Measurements from ENCODE around the gene FHIT. TPM values are rescaled to one million over a fixed set of nuclear protein-coding genes. Genes with fewer than 3 reads are reported as not detected.
A peak's percentile ranks its signal among the peaks of the same experiment; 100 is the strongest.

FHIT gene
- total and polyA plus RNA-seq, 10 of the 15 experiments (the other 5 are each of a cell fraction or from before 2014, with no cell fraction given) = 4.2 to 14.9 (median 9.4) TPM

GRCh38 chr3:60188803-60189202 lies 1062.4 kb downstream of the FHIT start:
- intact Hi-C loops (cut with micrococcal nuclease; ENCODE audit: unreplicated experiment) (no loop called here), in situ Hi-C loops (cut with MboI) (no loop called here)
- no peaks in the 10 kb centered on the region for H3K36me3 ChIP-seq (ENCODE audit: control insufficient read depth in 2 of 2, insufficient read depth in 2 of 2, low read length in 1 of 2)
- POLR2A ChIA-PET = no interaction called here
- H3K27ac ChIP-seq (ENCODE audit: control insufficient read depth, insufficient read depth) = no peak overlapping the region
- no peaks in the 10 kb centered on the region for H3K79me2 ChIP-seq (ENCODE audit: control insufficient read depth, insufficient read depth, low read length)
- H3K9me3 ChIP-seq (replicated peaks; ENCODE audit: control insufficient read depth, insufficient read depth, low read length) = no peaks in the 10 kb centered on the region
- H3K4me3 ChIP-seq = no peak overlapping the region
- no peak overlapping the region for H3K9ac ChIP-seq (ENCODE audit: control insufficient read depth, insufficient read depth, low read length)
- no peak for ATAC-seq
- no peaks in the 10 kb centered on the region for H4K20me1 ChIP-seq (ENCODE audit: control insufficient read depth, insufficient read depth)
- CTCF ChIA-PET = no interaction called here
- no peaks in the 10 kb centered on the region for H3K27me3 ChIP-seq (replicated peaks in 1 of 2; ENCODE audit: control insufficient read depth in 2 of 2, insufficient read depth in 2 of 2, low read length in 1 of 2)
- no peak overlapping the region for H2AFZ ChIP-seq (ENCODE audit: control insufficient read depth, low read depth, low read length)
- SMC1A ChIA-PET (ENCODE audit: uncharacterized antibody, unreplicated experiment) = no interaction called here
- TF ChIP-seq NFYA (IDR thresholded peaks at IDR 0.05; ENCODE audit: borderline replicate concordance, low read depth, low read length) (no peak), SUZ12 (IDR thresholded peaks at IDR 0.05; ENCODE audit: unreplicated experiment) (no peak), RUNX3 (IDR thresholded peaks at IDR 0.05; ENCODE audit: low read length) (peak; percentile 42; the same call in 1 of the 2 replicates), SPI1 (IDR thresholded peaks at IDR 0.05; ENCODE audit: borderline replicate concordance, insufficient read depth, low read depth, low read length) (no peak), MEF2A (IDR thresholded peaks at IDR 0.05; ENCODE audit: insufficient read depth, low read depth, low read length) (peak; percentile 57; the same call in 1 of the 2 replicates), NFIC (IDR thresholded peaks at IDR 0.05; ENCODE audit: low read depth, low read length) (peak; percentile 44; the same call in 1 of the 2 replicates)
- TF ChIP-seq, protein P1, sequence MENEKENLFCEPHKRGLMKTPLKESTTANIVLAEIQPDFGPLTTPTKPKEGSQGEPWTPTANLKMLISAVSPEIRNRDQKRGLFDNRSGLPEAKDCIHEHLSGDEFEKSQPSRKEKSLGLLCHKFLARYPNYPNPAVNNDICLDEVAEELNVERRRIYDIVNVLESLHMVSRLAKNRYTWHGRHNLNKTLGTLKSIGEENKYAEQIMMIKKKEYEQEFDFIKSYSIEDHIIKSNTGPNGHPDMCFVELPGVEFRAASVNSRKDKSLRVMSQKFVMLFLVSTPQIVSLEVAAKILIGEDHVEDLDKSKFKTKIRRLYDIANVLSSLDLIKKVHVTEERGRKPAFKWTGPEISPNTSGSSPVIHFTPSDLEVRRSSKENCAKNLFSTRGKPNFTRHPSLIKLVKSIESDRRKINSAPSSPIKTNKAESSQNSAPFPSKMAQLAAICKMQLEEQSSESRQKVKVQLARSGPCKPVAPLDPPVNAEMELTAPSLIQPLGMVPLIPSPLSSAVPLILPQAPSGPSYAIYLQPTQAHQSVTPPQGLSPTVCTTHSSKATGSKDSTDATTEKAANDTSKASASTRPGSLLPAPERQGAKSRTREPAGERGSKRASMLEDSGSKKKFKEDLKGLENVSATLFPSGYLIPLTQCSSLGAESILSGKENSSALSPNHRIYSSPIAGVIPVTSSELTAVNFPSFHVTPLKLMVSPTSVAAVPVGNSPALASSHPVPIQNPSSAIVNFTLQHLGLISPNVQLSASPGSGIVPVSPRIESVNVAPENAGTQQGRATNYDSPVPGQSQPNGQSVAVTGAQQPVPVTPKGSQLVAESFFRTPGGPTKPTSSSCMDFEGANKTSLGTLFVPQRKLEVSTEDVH (IDR thresholded peaks at IDR 0.05; ENCODE audit: low read depth, partially characterized antibody) = no peak
- 0 out of 2 replicates have a peak, but pooled peaks cover 3% of the 10 kb centered on the region for H3K4me1 ChIP-seq (ENCODE audit: control insufficient read depth, insufficient read depth, low read length)
- no TSS peak for BruUV-seq (replicated peaks)
- FAIRE-seq = no peak
- RAD21 ChIA-PET (ENCODE audit: unreplicated experiment) = no interaction called here
- WGBS (ENCODE audit: insufficient coverage, insufficient replicate concordance, low lambda C conversion rate, missing lambda C conversion rate) = 14% methylated on average over 2 of the region's 2 CpGs
- no peak overlapping the region for H3K4me2 ChIP-seq (ENCODE audit: control insufficient read depth, insufficient read depth)
- DNase-seq (ENCODE audit: low read depth, low spot score) = no peak
